ENCODE measurements around the gene CADPS.

GRCh38 chr3:62699728-62700127 is 175.5 kb downstream of the CADPS start:
- no peak for TF ChIP-seq CEBPB (IDR thresholded peaks at IDR 0.05; ENCODE audit: low read depth, low read length)
- TF ChIP-seq, protein P1, sequence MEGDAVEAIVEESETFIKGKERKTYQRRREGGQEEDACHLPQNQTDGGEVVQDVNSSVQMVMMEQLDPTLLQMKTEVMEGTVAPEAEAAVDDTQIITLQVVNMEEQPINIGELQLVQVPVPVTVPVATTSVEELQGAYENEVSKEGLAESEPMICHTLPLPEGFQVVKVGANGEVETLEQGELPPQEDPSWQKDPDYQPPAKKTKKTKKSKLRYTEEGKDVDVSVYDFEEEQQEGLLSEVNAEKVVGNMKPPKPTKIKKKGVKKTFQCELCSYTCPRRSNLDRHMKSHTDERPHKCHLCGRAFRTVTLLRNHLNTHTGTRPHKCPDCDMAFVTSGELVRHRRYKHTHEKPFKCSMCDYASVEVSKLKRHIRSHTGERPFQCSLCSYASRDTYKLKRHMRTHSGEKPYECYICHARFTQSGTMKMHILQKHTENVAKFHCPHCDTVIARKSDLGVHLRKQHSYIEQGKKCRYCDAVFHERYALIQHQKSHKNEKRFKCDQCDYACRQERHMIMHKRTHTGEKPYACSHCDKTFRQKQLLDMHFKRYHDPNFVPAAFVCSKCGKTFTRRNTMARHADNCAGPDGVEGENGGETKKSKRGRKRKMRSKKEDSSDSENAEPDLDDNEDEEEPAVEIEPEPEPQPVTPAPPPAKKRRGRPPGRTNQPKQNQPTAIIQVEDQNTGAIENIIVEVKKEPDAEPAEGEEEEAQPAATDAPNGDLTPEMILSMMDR (conservative IDR thresholded peaks at IDR 0.05; ENCODE audit: low read depth, low read length) = no peak
